Measurements from ENCODE around the gene METTL9. TPM values are rescaled to one million over a fixed set of nuclear protein-coding genes. Genes with fewer than 3 reads are reported as not detected.

METTL9 gene
- total and polyA plus RNA-seq, 2 of the 13 experiments (the other 11 are each of a cell fraction or from before 2014, with no cell fraction given), result 123 to 204 TPM

DNA sequence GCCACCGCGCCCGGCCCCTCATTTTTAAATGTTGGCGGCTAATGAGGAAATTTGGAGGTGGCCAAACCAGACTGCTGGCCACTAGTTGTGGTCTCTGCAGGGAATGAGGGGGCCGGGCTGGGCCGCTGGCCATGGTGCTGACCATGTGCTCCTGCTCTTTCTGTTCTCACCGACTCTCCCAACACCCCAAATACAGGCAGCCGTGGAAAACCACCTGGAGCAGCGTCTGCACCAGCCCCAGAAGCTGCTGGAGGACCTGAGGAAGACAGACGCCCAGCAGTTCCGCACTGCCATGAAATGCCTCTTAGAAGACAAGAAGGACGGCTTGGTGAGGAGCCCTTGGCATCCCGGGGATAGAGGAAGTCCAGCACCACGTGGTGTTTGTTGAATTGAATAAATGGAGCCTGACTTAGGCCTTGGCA is 85.7 kb downstream of the METTL9 start (continued):
- TF ChIP-seq ZBTB40 (IDR thresholded peaks at IDR 0.05) (no peak), ZBTB40 (CRISPR knock-in tag; IDR thresholded peaks at IDR 0.05) (no peak), KDM3A (CRISPR knock-in tag; IDR thresholded peaks at IDR 0.05; ENCODE audit: low read depth) (no peak), ZNF770 (CRISPR knock-in tag; IDR thresholded peaks at IDR 0.05) (no peak), CCDC6 (CRISPR knock-in tag; IDR thresholded peaks at IDR 0.05) (no peak), POLR2AphosphoS2 (IDR thresholded peaks at IDR 0.05; ENCODE audit: low read depth, low read length) (no peak), EZH2 (conservative IDR thresholded peaks at IDR 0.05; ENCODE audit: low read depth, low read length) (no peak), ARHGAP35 (CRISPR knock-in tag; IDR thresholded peaks at IDR 0.05; ENCODE audit: borderline replicate concordance) (no peak), REPIN1 (CRISPR knock-in tag; IDR thresholded peaks at IDR 0.05; ENCODE audit: borderline replicate concordance, low read depth) (no peak), RFX5 (IDR thresholded peaks at IDR 0.05; ENCODE audit: low read depth, low read length) (no peak), ZNF20 (CRISPR knock-in tag; IDR thresholded peaks at IDR 0.05) (no peak), FOXP1 (IDR thresholded peaks at IDR 0.05) (no peak), FOXP1 (CRISPR knock-in tag; IDR thresholded peaks at IDR 0.05) (no peak), ZNF256 (CRISPR knock-in tag; conservative IDR thresholded peaks at IDR 0.05) (0 out of 2 replicates have a peak, but pooled peaks have one; percentile 20), BORCS8-MEF2B (CRISPR knock-in tag; IDR thresholded peaks at IDR 0.05) (peak; percentile 77; the same call in 1 of the 2 replicates), KMT2B (CRISPR knock-in tag; IDR thresholded peaks at IDR 0.05) (0 out of 2 replicates have a peak, but pooled peaks have one; percentile 36)
- TF ChIP-seq, protein P1, sequence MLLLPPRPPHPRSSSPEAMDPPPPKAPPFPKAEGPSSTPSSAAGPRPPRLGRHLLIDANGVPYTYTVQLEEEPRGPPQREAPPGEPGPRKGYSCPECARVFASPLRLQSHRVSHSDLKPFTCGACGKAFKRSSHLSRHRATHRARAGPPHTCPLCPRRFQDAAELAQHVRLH (CRISPR knock-in tag; IDR thresholded peaks at IDR 0.05; ENCODE audit: borderline replicate concordance, low read depth), result no peak
- TF ChIP-seq, protein P2, sequence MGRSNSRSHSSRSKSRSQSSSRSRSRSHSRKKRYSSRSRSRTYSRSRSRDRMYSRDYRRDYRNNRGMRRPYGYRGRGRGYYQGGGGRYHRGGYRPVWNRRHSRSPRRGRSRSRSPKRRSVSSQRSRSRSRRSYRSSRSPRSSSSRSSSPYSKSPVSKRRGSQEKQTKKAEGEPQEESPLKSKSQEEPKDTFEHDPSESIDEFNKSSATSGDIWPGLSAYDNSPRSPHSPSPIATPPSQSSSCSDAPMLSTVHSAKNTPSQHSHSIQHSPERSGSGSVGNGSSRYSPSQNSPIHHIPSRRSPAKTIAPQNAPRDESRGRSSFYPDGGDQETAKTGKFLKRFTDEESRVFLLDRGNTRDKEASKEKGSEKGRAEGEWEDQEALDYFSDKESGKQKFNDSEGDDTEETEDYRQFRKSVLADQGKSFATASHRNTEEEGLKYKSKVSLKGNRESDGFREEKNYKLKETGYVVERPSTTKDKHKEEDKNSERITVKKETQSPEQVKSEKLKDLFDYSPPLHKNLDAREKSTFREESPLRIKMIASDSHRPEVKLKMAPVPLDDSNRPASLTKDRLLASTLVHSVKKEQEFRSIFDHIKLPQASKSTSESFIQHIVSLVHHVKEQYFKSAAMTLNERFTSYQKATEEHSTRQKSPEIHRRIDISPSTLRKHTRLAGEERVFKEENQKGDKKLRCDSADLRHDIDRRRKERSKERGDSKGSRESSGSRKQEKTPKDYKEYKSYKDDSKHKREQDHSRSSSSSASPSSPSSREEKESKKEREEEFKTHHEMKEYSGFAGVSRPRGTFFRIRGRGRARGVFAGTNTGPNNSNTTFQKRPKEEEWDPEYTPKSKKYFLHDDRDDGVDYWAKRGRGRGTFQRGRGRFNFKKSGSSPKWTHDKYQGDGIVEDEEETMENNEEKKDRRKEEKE (IDR thresholded peaks at IDR 0.05), result no peak

Measured in HepG2 (cell line).